LHCN-M2 (cell line): Measurements from ENCODE around the gene SLC37A4. TPM values are rescaled to one million over a fixed set of nuclear protein-coding genes. Genes with fewer than 3 reads are reported as not detected.
A peak's percentile ranks its signal among the peaks of the same experiment; 100 is the strongest.
"Not testable (repeated sequence)": the region's sequence is repeated elsewhere in the genome, so short reads cannot be mapped to it uniquely, and the experiment has no call there.

Experiments used
- DNase-seq: peaks from one replicate; pipeline ENCODE4 v3.0.0-alpha.2; 2012; ENCODE audit warnings: low read depth
- polyA plus RNA-seq: library from polyadenylated mRNA; unstranded; fragments of >200 nt; gene quantifications from one replicate; pipeline ENCODE4 v1.2.1, GENCODE V29; 2012; ENCODE audit warnings: missing spikeins
- total RNA-seq: library from RNA; depleted of rRNA; stranded (reverse); fragments of >200 nt; gene quantifications from 2 replicates; pipeline ENCODE4 v1.2.3, GENCODE V29; 2014; rRNA removed

SLC37A4 gene
- 16.4 and 21.5 TPM in 2 replicates for total RNA-seq
- polyA plus RNA-seq, result 8.2 TPM

DNA sequence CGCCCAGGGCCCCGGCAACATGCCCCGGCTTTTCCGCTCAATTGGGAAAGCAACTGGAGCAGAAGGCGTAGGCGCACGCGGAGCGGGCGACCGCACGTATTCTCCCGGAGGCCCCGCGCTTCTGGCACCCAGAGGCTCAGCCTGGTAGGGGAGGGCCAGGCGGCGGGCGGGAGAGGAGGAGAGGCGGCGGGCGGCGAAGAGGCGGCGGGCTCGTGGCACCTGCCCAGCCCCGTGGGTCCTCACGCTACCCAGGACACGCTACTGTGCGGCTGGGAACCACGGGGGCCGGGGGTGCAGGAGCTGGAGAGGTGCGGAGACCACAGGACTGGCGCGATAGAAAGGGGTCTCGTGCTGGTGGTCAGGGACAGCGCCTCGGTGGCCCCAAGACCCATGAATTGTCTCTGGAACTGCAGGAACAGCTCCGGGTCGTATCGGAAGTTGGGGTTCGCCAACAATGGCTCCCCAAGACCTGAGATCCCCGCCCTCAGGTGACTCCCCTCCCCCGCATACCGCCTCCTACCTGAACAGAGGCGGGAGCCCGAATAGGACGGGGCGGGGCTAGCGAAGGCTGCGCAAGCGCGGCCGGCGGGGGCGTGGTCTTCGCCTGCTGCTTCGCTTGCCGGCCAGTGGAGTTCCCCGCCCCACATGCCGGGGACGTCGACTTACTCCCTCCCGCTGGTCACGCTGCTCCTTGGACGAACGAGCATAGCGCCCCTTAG, at the start of gene SLC37A4:
Gene SLC37A4 (minus strand): TSS at position 549 of the 719 bp plus-strand sequence.
- peak; percentile 95 for DNase-seq

GRCh38 chr11:119078675-119079420, 48.2 kb upstream of the SLC37A4 start:
- DNase-seq, result no peak

GRCh38 chr11:119077839-119078238, 47.2 kb upstream of the SLC37A4 start:
- DNase-seq, result no peak

DNA sequence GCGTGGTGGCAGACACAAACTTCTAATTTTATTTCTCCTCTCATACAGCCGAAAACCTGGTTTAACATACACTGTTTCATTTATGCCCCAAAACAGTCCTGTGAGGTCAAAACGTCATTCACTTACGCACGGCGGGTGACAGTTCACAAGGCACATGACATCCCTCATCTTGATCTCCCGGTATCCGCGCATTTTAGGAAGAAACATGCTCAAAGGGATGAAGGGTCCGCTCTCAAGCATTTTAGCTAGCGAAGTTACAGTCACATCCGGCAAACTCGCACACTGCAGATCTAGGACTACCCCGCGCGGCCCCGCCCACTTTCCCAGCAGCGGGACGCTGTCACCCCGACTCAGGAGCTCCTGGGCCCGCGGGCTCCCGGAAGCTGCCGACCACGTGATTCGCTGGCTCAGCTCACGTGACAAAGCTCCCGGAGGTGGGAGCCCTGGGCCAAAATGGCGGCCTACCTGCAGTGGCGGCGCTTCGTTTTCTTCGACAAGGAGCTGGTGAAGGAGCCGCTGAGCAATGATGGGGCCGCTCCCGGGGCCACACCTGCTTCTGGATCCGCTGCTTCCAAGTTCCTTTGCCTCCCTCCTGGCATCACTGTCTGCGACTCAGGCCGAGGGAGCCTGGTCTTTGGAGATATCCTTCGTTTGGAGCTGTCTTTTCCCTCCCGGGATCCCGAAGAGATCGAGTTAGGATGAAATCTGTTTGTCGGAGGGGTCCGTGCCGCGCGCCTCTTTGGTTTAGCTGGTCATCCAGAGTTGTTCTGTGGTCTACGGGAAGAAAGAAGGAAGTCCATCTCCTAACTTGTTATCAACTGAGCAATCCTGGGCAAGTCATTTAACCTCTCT, 36.9 kb upstream of the SLC37A4 start, which contains the start of gene VPS11:
Gene VPS11 (plus strand): TSS at position 448 of the 852 bp plus-strand sequence. CDS start 6 bp downstream, at position 454.
- peak; percentile 91 for DNase-seq

DNA sequence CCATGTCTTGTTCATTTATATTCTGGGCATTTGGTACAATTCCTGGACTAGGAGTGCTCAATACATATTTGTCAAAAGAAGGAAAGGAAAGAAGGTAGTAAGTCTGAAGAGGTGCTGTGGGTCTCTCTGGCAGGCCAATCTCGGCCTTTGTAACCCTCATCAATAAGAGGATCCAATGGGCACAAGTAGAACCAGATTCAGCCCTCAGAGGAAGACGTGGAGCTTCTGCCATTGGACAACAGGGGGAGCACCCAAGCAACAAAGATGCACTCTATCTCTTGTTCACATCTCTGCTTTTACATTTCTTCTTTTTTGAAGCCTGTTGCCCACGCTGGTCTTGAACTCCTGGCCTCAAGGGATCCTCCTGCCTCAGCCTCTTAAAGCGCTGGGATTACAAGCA, 34.7 kb upstream of the SLC37A4 start:
- peak; percentile 25 for DNase-seq

- DNase-seq, result peak; percentile 43
Measured at GRCh38 chr11:119062779-119063178, 32.1 kb upstream of the SLC37A4 start.

GRCh38 chr11:119061256-119061655, 30.6 kb upstream of the SLC37A4 start:
- no peak for DNase-seq

- not testable (repeated sequence) for DNase-seq
Measured at GRCh38 chr11:119059128-119059527, 28.5 kb upstream of the SLC37A4 start.

- DNase-seq, result peak; percentile 94
Measured at GRCh38 chr11:119057000-119057769, 26.5 kb upstream of the SLC37A4 start, which contains the start of gene HYOU1. Gene HYOU1 (minus strand): TSS chr11:119057205. CDS start chr11:119056160, 1,045 bp downstream.

- DNase-seq, result no peak
Measured at GRCh38 chr11:119056421-119056999, 25.8 kb upstream of the SLC37A4 start.

DNA sequence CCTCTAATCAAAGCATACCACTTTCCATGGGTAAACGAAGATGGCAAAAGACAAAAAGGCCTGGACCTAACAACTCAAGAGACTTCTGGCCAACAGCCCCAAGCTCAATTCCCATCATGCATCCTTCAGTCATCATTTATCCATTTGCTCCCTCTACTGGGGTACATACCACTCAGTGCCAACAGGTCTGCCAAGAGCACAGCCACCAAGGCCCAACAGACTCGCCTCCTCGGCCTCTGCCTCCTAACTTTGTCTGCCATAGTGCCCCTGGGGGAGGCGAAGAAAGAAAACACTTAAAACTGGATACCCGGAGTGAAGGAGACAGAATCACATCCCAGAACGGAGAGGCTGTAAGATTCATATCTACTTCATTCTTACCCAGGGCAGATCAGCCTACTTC, 25.2 kb upstream of the SLC37A4 start:
- peak; percentile 54 for DNase-seq

DNA sequence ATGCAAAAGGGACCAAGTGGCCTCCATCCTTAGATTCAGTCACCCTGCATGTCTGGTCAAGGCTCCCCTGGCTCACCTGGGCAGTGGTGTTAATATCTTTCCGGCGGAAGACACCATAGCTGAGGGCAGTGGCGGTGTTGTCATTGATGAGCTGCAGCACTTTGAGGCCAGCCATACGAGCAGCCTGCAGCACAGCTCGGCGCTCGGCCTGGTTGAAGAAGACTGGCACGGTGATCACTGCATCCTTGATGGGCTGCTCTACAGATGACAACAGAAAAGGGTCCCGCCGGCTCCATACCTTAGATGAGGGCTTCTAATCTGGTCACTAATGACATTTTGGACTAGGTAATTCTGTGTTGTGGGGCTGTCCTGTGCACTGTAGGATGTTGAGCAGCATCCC, 23.7 kb upstream of the SLC37A4 start:
- no peak for DNase-seq

DNA sequence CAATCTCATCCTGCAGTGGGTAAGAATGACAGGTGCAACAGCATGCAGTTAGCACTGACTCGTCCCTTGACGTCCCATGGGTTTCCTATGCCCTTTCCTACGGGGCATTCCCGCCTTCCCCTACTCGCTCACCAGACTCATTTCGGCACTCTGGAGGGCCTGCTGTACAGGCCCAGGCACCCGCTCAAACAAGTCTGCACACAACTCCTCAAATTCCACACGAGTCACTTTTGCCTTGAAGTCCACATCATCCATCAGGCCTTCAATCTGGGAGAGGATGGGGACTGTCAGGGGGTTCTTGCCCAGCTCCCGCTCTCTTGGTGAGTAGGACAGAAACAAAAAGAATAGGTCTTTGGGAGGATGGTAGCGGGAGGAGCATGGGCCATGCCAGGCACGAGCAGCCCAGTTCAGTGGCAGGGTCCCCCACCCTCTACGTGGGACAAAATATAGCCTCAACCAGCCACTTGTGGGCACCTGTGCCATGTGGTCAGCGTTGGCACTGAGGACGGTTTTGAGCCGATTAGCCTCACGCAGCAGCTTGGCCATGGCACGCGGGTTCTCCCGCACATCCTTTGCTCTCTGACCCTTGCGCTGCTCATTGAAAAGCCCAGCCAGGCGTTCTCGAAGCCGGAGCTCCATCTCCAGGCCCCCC, 21.6 kb upstream of the SLC37A4 start:
- peak; percentile 46 for DNase-seq

DNA sequence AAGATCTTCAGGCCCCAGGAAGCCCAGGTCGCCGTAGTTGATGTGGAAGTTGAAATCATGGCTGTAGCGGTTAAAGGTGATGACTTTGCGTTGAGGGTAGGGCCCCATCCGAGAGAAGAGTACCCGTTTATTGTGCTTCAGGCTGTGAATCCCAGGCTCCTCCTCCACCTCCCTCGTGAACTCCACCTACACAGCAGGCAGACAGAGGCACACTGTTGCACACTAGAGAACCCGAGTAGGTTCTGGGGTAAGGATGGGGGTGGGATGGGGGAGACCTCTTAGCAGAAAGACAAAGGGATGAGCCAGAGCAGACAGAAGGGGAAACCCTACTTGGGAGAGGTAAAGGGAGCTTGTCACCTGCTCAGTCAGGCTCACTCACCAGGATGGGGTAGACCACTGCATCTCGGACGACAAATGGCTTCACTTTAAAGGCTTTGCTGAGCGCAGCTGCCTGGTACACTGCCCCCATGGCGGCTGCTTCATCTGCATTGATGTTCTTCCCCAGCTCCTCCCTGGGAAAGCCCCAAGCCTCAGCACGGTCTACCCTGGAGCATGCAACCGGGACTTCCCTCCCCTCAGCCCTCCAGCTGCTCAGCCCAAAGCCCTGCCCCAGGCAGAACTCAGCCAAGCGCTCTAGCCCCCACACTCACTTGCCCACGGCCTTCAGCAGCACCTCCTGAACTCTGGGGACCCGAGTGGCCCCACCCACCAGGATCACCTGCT, 20.9 kb upstream of the SLC37A4 start:
- no peak for DNase-seq

GRCh38 chr11:119049081-119049480, 18.4 kb upstream of the SLC37A4 start:
- no peak for DNase-seq

DNA sequence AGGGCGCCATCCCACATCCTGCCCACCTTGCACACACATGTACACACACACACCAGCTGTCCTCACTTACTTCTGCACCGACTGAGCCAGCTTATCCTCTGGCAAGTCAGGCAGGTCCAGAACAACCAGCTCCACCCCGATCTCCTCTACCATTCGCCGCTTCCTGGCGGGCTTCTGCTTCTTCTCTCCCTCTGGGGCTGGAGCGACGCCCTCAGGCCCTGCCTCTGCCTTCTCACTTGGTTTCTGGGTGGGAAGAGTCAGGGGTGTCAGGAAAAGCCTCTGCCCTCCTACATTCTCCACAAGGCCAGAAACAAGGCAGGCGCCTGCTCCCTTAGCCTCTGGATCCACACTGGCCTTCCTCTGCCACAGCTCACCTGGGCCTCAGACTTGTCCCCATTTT, 18.0 kb upstream of the SLC37A4 start:
- DNase-seq, result no peak

- DNase-seq, result no peak
Measured at GRCh38 chr11:119047205-119047604, 16.5 kb upstream of the SLC37A4 start.

- DNase-seq, result no peak
Measured at GRCh38 chr11:119046489-119046888, 15.8 kb upstream of the SLC37A4 start.

DNA sequence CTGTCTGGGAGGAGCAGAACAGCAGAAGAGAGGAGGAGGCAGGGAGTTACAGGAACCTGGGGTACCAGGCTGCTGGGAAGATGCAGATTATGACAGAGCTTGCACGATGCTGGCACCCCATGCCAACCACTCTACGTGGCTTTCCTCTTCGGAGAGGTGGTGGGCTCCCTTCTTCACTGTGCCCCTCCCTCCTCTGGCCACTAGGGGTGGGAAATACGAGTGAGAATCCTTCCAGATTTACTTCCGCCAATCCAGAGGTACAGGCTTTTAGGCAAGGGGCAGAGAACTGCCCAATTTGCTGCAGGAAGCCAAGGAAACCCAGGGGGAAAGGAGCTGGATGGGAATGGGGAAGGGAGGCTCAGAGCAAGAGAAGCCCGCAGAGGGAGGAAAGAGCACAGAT, 14.0 kb upstream of the SLC37A4 start:
- no peak for DNase-seq
